Right lobe of liver (tissue), 6 donors: ENCODE data around the gene DDX1. TPM values are rescaled to one million over a fixed set of nuclear protein-coding genes. Genes with fewer than 3 reads are reported as not detected.
A peak's percentile ranks its signal among the peaks of the same experiment; 100 is the strongest.

ENCODE experiments used
- ATAC-seq, 4 donors: fragments of 200-7000 bp; cut with Tn5 transposase; one replicate each; pipeline ENCODE4 v1.9.1; 2020; ENCODE audit warnings: mild to moderate bottlenecking in 4 of 4, moderate library complexity in 4 of 4
- DNase-seq, 3 donors: peaks; one replicate each; pipeline ENCODE4 v3.0.0-alpha.2; 2020
- H3K27ac ChIP-seq, 3 donors: fragments of 200-600 bp; one replicate each; pipeline ENCODE4 v1.8.0; 2022
- H3K27me3 ChIP-seq, 2 donors: fragments of 200-600 bp; one replicate each; pipeline ENCODE4 v1.8.0; 2022
- H3K36me3 ChIP-seq, 4 donors: fragments of 200-600 bp; sonication (generic) in 1 of 4; one replicate each; pipeline versions ENCODE4 v1.5.1 to v1.8.0; 2017 to 2022; ENCODE audit warnings: control low read depth in 1 of 4
- H3K4me1 ChIP-seq, 4 donors: fragments of 200-600 bp; sonication (generic) in 1 of 4; one replicate each; pipeline versions ENCODE4 v1.5.1 to v1.8.0; 2017 to 2022; ENCODE audit warnings: control low read depth in 1 of 4
- H3K4me3 ChIP-seq, 3 donors: fragments of 200-600 bp; one replicate each; pipeline ENCODE4 v1.8.0; 2022
- H3K9me3 ChIP-seq, 4 donors: fragments of 200-600 bp; sonication (generic) in 1 of 4; one replicate each; pipeline versions ENCODE4 v1.5.1 to v1.8.0; 2017 to 2022; ENCODE audit warnings: control low read depth in 1 of 4
- POLR2A ChIP-seq: fragments of 450-650 bp; IDR thresholded peaks from one replicate; pipeline ENCODE4 v1.6.1; 2017; ENCODE audit warnings: antibody characterized with exemption, mild to moderate bottlenecking
- WGBS: methylation state at CpG from one replicate; pipeline ENCODE4 v1.1.6; 2018; ENCODE audit warnings: low coverage, low lambda C conversion rate; ENCODE audit not compliant: insufficient coverage; ENCODE audit errors: missing lambda C conversion rate; 5-methylcytosine and 5-hydroxymethylcytosine counted together
- intact Hi-C, 2 donors: fragments of 100-400 bp; cut with DNase I; formaldehyde crosslinking; loops; one replicate each; pipeline versions ENCODE4 v1.11.2 to v1.14.1; 2022
- total RNA-seq, 6 experiments: library from RNA; depleted of rRNA in 2 of 6; stranded (reverse); fragments of >200 nt in 2 of 6; fragmentation: NEBNext Ultra II Directional in 3 of 6; extraction: Animal tissue kit (Norgen Biotek cat#: 25700) in 3 of 6; gene quantifications; one replicate each; pipeline versions ENCODE4 v1.1.0 to v1.2.4, GENCODE V29; 2016 to 2023
- TF ChIP-seq, protein P1 (sequence below), 4 donors: fragments of 200-600 bp in 3 of 4; fragments of 450-650 bp in 1 of 4; IDR thresholded peaks; one replicate each; pipeline versions ENCODE4 v1.5.1 to v1.8.0; 2016 to 2022; ENCODE audit warnings: antibody characterized with exemption in 4 of 4, mild to moderate bottlenecking in 2 of 4
- donor health status: DM: no; HTN: yes; CAD: no.
- donor health status: DM: no; HTN: no; CAD: no.
- donor health status: DM: no; HTN: no; CAD: no.
- donor health status: DM: no; HTN: yes; CAD: no.
- donor health status: DM: no; HTN: yes; CAD: no.

The DDX1 gene
- total RNA-seq, 6 experiments from 2014 or later: 29.7 to 43.5 (median 37.6) TPM

DNA sequence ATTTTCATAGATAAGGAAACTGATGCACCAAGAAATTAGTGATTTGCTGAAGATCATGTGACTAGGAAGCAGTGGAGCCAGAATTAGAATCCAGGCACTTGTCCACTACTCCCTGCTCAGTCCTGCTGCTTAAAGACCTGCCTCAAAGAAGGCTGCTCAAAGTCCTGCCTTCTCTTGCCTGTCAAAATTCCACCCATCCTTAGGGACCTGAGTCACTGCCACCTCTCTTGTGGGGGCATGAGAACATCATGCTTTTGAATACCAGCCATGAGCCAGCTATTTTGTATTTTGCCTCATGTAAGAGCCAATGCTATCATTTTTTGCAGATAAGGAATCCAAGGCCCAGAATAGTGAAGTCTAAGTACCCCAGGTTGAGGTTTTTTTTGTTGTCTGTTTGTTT lies 47.1 kb downstream of the DDX1 start:
- Histone ChIP-seq H3K9me3 (no peaks in the 10 kb centered on the region), H3K4me1 (peaks cover 0 to 28% (median 0%) of the 10 kb centered on the region in 4 donors), H3K4me3 (no peak overlapping the region), H3K27ac (no peak overlapping the region), H3K36me3 (peaks cover 0 to 8% (median 0%) of the 10 kb centered on the region in 4 donors), H3K27me3 (no peaks in the 10 kb centered on the region)
- TF ChIP-seq, protein P1, sequence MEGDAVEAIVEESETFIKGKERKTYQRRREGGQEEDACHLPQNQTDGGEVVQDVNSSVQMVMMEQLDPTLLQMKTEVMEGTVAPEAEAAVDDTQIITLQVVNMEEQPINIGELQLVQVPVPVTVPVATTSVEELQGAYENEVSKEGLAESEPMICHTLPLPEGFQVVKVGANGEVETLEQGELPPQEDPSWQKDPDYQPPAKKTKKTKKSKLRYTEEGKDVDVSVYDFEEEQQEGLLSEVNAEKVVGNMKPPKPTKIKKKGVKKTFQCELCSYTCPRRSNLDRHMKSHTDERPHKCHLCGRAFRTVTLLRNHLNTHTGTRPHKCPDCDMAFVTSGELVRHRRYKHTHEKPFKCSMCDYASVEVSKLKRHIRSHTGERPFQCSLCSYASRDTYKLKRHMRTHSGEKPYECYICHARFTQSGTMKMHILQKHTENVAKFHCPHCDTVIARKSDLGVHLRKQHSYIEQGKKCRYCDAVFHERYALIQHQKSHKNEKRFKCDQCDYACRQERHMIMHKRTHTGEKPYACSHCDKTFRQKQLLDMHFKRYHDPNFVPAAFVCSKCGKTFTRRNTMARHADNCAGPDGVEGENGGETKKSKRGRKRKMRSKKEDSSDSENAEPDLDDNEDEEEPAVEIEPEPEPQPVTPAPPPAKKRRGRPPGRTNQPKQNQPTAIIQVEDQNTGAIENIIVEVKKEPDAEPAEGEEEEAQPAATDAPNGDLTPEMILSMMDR (IDR thresholded peaks at IDR 0.05): no peak
- no peak for TF ChIP-seq POLR2A
- ATAC-seq: no peak
- intact Hi-C loops: loop anchor here (5.0 to 10.0 kb wide), 2 partner anchors 304 to 866 kb away; partner anchors contain the start of gene MYCN (in 1 of the 2)
- DNase-seq: no peak

DNA sequence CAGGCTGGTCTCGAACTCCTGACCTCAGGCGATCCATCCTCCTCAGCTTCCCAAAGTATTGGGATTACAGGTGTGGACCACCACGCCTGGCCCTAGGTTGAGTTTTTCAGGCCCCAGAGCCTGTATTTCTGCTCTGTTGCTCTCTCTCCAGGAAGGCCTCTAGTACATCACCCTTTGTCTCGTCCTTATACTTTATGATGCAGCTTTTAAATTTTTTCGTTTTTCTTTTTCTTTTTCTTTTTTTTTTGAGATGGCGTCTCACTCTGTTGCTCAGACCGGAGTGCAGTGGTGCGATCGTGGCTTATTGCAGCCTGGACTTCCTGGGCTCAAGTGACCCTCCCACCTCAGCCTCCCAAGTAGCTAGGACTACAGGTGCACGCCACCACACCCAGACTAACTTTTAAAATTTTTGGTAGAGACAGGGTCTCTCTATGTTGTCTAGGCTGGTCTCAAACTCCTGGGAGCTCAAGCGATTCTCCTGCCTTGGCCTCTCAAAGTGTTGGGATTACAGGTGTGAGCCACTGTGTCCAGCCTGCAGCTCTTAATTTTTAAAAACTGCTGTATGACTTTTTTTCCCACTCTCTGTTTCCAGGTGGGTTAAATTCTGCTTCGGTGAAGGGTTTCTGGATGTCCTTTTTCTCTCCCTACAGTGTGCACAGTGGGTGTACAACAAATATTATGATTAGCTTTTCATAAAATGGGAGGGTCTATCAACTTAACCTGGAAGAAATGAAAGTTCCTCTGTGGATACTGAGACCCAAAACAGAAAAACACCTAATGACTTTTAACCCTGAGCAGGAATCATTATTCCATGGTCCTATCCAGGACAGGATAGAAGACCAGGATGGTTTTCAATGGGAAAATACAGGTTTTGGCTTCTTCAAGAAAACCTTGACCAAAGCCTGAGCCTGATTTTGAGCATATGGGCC lies 47.9 kb downstream of the DDX1 start:
- Histone ChIP-seq H3K4me3 (no peak overlapping the region), H3K9me3 (no peaks in the 10 kb centered on the region), H3K4me1 (peaks cover 0 to 23% (median 0%) of the 10 kb centered on the region in 4 donors), H3K36me3 (no peaks in the 10 kb centered on the region), H3K27ac (no peak overlapping the region), H3K27me3 (no peaks in the 10 kb centered on the region)
- DNase-seq (no peak), ATAC-seq (no peak)
- intact Hi-C loops: loop anchor here (5.0 to 10.0 kb wide), 2 partner anchors 303 to 865 kb away; partner anchors contain the start of gene MYCN (in 1 of the 2)
- TF ChIP-seq, protein P1 (IDR thresholded peaks at IDR 0.05): no peak
- no peak for TF ChIP-seq POLR2A
- 75% methylated on average over 10 of the region's 12 CpGs for WGBS

GRCh38 chr2:15640261-15640711 lies 48.6 kb downstream of the DDX1 start:
- TF ChIP-seq POLR2A: no peak
- TF ChIP-seq, protein P1 (IDR thresholded peaks at IDR 0.05): no peak
- DNase-seq (no peak), ATAC-seq (peak in 2 of 4 donors; percentile 52 to 63)
- no peaks in the 10 kb centered on the region for H3K27me3 ChIP-seq
- intact Hi-C loops: no loop called here
- H3K4me3 ChIP-seq: no peak overlapping the region
- WGBS: 52% methylated on average over 6 of the region's 6 CpGs
- no peaks in the 10 kb centered on the region for H3K36me3 ChIP-seq
- H3K4me1 ChIP-seq: peaks cover 0 to 22% (median 0%) of the 10 kb centered on the region in 4 donors
- no peaks in the 10 kb centered on the region for H3K9me3 ChIP-seq
- no peak overlapping the region for H3K27ac ChIP-seq

DNA sequence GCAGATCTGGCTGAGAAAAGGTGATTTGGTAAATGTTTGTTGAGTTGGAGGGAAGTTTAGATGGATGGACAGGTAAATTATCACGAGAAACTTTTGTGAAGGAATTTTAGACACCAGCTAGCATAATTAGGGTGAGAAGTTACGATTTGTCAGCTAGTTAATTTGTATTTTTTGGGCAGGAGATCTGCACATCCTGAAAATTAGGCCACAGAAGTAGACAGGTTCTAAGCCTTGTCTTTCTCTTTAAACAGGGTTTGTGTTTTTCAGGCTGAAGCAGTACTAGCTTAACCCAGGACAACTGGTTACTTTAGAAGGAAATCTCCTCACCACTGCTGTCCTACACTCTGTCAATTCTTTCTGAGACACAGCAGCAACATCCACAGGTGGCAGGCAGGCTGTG lies 49.1 kb downstream of the DDX1 start:
- no peaks in the 10 kb centered on the region for H3K36me3 ChIP-seq
- H3K9me3 ChIP-seq: no peaks in the 10 kb centered on the region
- peaks cover 0 to 22% (median 0%) of the 10 kb centered on the region in 4 donors for H3K4me1 ChIP-seq
- TF ChIP-seq POLR2A: no peak
- TF ChIP-seq, protein P1 (IDR thresholded peaks at IDR 0.05): no peak
- WGBS: 81% methylated on average over 2 of the region's 2 CpGs
- no peak for DNase-seq
- no peaks in the 10 kb centered on the region for H3K27me3 ChIP-seq
- no peak overlapping the region for H3K4me3 ChIP-seq
- intact Hi-C loops: no loop called here
- H3K27ac ChIP-seq: no peak overlapping the region
- no peak for ATAC-seq
